ENCODE data around the gene DCLK2. TPM values are rescaled to one million over a fixed set of nuclear protein-coding genes. Genes with fewer than 3 reads are reported as not detected.

Gene DCLK2
- total and polyA plus RNA-seq, 2 of the 13 experiments (the other 11 are each of a cell fraction or from before 2014, with no cell fraction given): not detected

DNA sequence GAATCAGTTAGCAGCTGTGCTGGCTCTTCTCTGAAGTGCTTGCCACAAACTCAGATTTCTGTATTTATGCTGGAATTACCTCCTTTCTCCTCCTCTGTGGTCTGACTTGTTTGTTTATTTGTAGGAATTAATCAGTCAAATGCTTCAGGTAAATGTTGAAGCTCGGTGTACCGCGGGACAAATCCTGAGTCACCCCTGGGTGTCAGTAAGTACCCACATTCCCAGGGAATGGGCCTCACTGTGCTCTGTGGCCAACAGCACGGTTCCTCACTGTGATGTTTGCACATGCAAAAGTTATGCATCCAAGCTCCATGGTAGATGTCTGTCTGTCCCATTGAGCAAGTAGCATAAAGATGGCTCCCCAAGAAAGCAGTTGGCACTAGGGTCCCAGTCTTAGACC is 169.9 kb downstream of the DCLK2 start:
- H3K9me3 ChIP-seq (ENCODE audit: low read length): no peaks in the 10 kb centered on the region
- peak overlapping the region; percentile 52 for H3K4me2 ChIP-seq (ENCODE audit: low read depth, low read length)
- no TSS peak for BruUV-seq (replicated peaks)
- peaks cover 19% of the 10 kb centered on the region for H3K4me1 ChIP-seq (ENCODE audit: insufficient read depth, low read length)
- no peaks in the 10 kb centered on the region for H4K20me1 ChIP-seq (ENCODE audit: insufficient read depth, low read length)
- intact Hi-C loops (cut with micrococcal nuclease; ENCODE audit: unreplicated experiment) (loop anchor here (2.0 kb wide), 1 partner anchor 619 kb away; no protein-coding TSS in a partner anchor), in situ Hi-C loops (cut with HindIII; ENCODE audit: extremely low pct_ligation_motif_present, low pct_unique_long_range_greater_than_20kb) (no loop called here)
- no peak overlapping the region for H3K27ac ChIP-seq (ENCODE audit: extremely low read length, insufficient read depth, low read length)
- CTCF ChIA-PET (ENCODE audit: low intra/inter-chr PET ratio, low total read pairs): no interaction called here
- no peak overlapping the region for H3K9ac ChIP-seq (ENCODE audit: insufficient read depth, low read depth, low read length)
- POLR2A ChIA-PET: interaction anchor here (1.5 kb wide), 1 partner anchor 10 kb away, joined by 3 read pairs; no protein-coding TSS in a partner anchor
- no peaks in the 10 kb centered on the region for H3K36me3 ChIP-seq (replicated peaks in 1 of 2; ENCODE audit: control insufficient read depth in 1 of 2, insufficient read depth in 2 of 2, low read length in 2 of 2)
- ATAC-seq: peak; percentile 79
- peak overlapping the region in 1 of 3 experiments; percentile 1; a peak in 1 of 6 replicates for H3K4me3 ChIP-seq (replicated peaks in 1 of 3; ENCODE audit: insufficient read depth in 1 of 3, low read depth in 2 of 3, low read length in 3 of 3)
- H3K27me3 ChIP-seq (ENCODE audit: control insufficient read depth in 1 of 2, insufficient read depth in 2 of 2, low read length in 2 of 2): no peaks in the 10 kb centered on the region
- no peak overlapping the region for H2AFZ ChIP-seq (ENCODE audit: low read length)
- DNase-seq (ENCODE audit: low spot score): peak; percentile 35
- H3K79me2 ChIP-seq (ENCODE audit: insufficient read depth, low read length): no peaks in the 10 kb centered on the region
- FAIRE-seq: peak; percentile 15
- WGBS (ENCODE audit: low lambda C conversion rate): 5% methylated on average over 4 of the region's 4 CpGs
- TF ChIP-seq JUND (CRISPR knock-in tag; IDR thresholded peaks at IDR 0.05) (no peak), CHD4 (IDR thresholded peaks at IDR 0.05; ENCODE audit: borderline replicate concordance, low read length) (no peak), ERF (CRISPR knock-in tag; IDR thresholded peaks at IDR 0.05) (no peak), NFKB2 (CRISPR knock-in tag; IDR thresholded peaks at IDR 0.05; ENCODE audit: borderline replicate concordance) (no peak), ZSCAN29 (CRISPR knock-in tag; conservative IDR thresholded peaks at IDR 0.05) (no peak), DMAP1 (CRISPR knock-in tag; IDR thresholded peaks at IDR 0.05) (no peak), SRSF1 (optimal IDR thresholded peaks at IDR 0.05; ENCODE audit: low read depth, low read length) (no peak), CC2D1A (CRISPR knock-in tag; IDR thresholded peaks at IDR 0.05) (no peak), ZNF644 (CRISPR knock-in tag; IDR thresholded peaks at IDR 0.05; ENCODE audit: low read depth) (no peak), NCOA1 (CRISPR knock-in tag; IDR thresholded peaks at IDR 0.05) (no peak), JUNB (CRISPR knock-in tag; IDR thresholded peaks at IDR 0.05; ENCODE audit: borderline replicate concordance) (no peak), SP4 (CRISPR knock-in tag; IDR thresholded peaks at IDR 0.05) (no peak), NPAS2 (CRISPR knock-in tag; IDR thresholded peaks at IDR 0.05; ENCODE audit: borderline replicate concordance) (no peak), LCORL (IDR thresholded peaks at IDR 0.05) (no peak), LCORL (CRISPR knock-in tag; IDR thresholded peaks at IDR 0.05) (0 out of 2 replicates have a peak, but pooled peaks have one; percentile 8), SALL1 (CRISPR knock-in tag; IDR thresholded peaks at IDR 0.05) (peak; percentile 32; the same call in 1 of the 2 replicates), ZNF563 (CRISPR knock-in tag; IDR thresholded peaks at IDR 0.05) (no peak), ZNF720 (CRISPR knock-in tag; IDR thresholded peaks at IDR 0.05) (no peak), U2AF1 (optimal IDR thresholded peaks at IDR 0.05; ENCODE audit: low read depth, low read length) (no peak), ZSCAN9 (CRISPR knock-in tag; IDR thresholded peaks at IDR 0.05; ENCODE audit: borderline replicate concordance) (no peak)
- TF ChIP-seq, protein P1, sequence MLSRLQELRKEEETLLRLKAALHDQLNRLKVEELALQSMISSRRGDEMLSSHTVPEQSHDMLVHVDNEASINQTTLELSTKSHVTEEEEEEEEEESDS (CRISPR knock-in tag; IDR thresholded peaks at IDR 0.05; ENCODE audit: borderline replicate concordance): no peak
- TF ChIP-seq, protein P2, sequence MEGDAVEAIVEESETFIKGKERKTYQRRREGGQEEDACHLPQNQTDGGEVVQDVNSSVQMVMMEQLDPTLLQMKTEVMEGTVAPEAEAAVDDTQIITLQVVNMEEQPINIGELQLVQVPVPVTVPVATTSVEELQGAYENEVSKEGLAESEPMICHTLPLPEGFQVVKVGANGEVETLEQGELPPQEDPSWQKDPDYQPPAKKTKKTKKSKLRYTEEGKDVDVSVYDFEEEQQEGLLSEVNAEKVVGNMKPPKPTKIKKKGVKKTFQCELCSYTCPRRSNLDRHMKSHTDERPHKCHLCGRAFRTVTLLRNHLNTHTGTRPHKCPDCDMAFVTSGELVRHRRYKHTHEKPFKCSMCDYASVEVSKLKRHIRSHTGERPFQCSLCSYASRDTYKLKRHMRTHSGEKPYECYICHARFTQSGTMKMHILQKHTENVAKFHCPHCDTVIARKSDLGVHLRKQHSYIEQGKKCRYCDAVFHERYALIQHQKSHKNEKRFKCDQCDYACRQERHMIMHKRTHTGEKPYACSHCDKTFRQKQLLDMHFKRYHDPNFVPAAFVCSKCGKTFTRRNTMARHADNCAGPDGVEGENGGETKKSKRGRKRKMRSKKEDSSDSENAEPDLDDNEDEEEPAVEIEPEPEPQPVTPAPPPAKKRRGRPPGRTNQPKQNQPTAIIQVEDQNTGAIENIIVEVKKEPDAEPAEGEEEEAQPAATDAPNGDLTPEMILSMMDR (CRISPR knock-in tag; IDR thresholded peaks at IDR 0.05): peak; percentile 78
- TF ChIP-seq, protein P3, sequence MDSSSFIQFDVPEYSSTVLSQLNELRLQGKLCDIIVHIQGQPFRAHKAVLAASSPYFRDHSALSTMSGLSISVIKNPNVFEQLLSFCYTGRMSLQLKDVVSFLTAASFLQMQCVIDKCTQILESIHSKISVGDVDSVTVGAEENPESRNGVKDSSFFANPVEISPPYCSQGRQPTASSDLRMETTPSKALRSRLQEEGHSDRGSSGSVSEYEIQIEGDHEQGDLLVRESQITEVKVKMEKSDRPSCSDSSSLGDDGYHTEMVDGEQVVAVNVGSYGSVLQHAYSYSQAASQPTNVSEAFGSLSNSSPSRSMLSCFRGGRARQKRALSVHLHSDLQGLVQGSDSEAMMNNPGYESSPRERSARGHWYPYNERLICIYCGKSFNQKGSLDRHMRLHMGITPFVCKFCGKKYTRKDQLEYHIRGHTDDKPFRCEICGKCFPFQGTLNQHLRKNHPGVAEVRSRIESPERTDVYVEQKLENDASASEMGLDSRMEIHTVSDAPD (CRISPR knock-in tag; IDR thresholded peaks at IDR 0.05): no peak
- TF ChIP-seq, protein P4, sequence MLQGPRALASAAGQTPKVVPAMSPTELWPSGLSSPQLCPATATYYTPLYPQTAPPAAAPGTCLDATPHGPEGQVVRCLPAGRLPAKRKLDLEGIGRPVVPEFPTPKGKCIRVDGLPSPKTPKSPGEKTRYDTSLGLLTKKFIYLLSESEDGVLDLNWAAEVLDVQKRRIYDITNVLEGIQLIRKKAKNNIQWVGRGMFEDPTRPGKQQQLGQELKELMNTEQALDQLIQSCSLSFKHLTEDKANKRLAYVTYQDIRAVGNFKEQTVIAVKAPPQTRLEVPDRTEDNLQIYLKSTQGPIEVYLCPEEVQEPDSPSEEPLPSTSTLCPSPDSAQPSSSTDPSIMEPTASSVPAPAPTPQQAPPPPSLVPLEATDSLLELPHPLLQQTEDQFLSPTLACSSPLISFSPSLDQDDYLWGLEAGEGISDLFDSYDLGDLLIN (CRISPR knock-in tag; IDR thresholded peaks at IDR 0.05; ENCODE audit: borderline replicate concordance): no peak
